Heart left ventricle (tissue), 13 donors: ENCODE data around the gene SENP6.

Source experiments
- CTCF ChIP-seq, 12 donors: fragments of 200-600 bp; sonication (generic) in 4 of 12; IDR thresholded peaks; one replicate each; pipeline versions ENCODE4 v1.5.0 to v1.8.0; 2018 to 2022; ENCODE audit warnings: antibody characterized with exemption in 12 of 12, mild to moderate bottlenecking in 5 of 12
- POLR2A ChIP-seq, 2 donors: fragments of 450-650 bp; IDR thresholded peaks; one replicate each; pipeline ENCODE4 v1.6.1; 2017; ENCODE audit warnings: antibody characterized with exemption in 2 of 2, mild to moderate bottlenecking in 2 of 2, moderate library complexity in 2 of 2
- donor health status: ischemic (EF 13 %, LVEDD 7.1; RV severe dilation, severe dysfunction).
- donor health status: DM: no; HTN: yes; CAD: no.
- donor health status: DM: no; HTN: no; CAD: no.
- donor health status: ischemic (EF 25% LVEDD 6.9; RV normal size, moderate dysfunction).
- donor health status: ischemic (EF 25% LVEDD 5.7; RV mildly dilated, moderate dysfunction).
- donor health status: ischemic (EF 35%, LVEDD 5.7; RV mildly dilated, moderate dysfunction).
- donor health status: nonischemic (EF 11% LVEDD 7.7; RV severe dilation, severe dysfunction).
- donor health status: DM: yes; HTN: yes; CAD: no.
- donor health status: PGD.
- donor health status: ischemic (EF 29% LVEDD 5.4; RV normal size, mild dysfunction).
- donor health status: nonischemic (EF 23%, LVEDD 6.1; RV moderate dilation, normal function).

- TF ChIP-seq POLR2A (IDR thresholded peaks at IDR 0.05) (no peak), CTCF (IDR thresholded peaks at IDR 0.05) (no peak)
Measured at GRCh38 chr6:75631859-75632635, 30.4 kb downstream of the SENP6 start.
